Esophagus mucosa (tissue), 1 donor: ENCODE data around the gene UBE2U. TPM values are rescaled to one million over a fixed set of nuclear protein-coding genes. Genes with fewer than 3 reads are reported as not detected.

Experiments used
- ATAC-seq: fragments of 200-7000 bp; cut with Tn5 transposase; one replicate; pipeline ENCODE4 v1.9.1; 2020
- total RNA-seq: library from RNA; stranded (reverse); gene quantifications from one replicate; pipeline ENCODE4 v1.2.4, GENCODE V29; 2023
- donor health status: DM: yes; HTN: yes; CAD: no.

Gene UBE2U
- total RNA-seq, 1 donor from 2014 or later, result not detected

DNA sequence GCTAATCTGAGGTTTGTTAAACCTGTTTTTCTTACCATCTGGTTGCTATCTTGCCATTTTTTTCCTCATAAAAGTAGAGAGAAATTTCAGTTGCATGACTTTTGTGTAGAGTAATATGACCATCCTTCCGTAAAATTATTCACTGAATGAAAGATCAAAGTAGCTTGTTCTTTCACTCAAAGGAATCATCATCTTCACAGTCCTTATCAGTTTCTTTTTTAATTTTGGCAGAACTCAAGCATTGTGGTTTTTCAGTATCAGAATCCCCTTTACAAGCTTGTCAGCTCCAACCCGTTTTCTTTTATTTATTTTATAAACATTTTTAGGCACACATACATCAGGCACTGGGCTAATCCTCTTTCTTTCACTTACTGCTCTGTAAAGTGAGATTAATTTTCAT lies 91.7 kb downstream of the UBE2U start:
- ATAC-seq, result no peak

DNA sequence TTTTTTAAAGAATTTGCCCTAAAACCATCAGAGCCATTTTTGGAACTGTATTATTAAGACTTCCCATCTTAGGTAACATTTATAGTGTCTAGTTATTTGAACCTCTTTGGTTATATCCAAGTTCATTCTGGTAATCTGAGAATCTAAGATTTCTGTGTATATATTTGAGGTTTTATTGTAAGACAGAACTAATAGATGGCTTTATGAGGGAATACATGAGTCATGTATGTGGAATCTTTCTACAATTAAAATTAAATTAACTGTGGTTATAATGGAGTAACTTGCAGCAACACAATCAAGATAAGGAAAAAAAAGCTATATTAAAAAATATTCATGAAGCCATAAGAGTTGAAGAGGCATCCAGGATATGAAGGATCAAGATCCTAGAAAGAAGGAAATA lies 92.1 kb downstream of the UBE2U start:
- no peak for ATAC-seq

DNA sequence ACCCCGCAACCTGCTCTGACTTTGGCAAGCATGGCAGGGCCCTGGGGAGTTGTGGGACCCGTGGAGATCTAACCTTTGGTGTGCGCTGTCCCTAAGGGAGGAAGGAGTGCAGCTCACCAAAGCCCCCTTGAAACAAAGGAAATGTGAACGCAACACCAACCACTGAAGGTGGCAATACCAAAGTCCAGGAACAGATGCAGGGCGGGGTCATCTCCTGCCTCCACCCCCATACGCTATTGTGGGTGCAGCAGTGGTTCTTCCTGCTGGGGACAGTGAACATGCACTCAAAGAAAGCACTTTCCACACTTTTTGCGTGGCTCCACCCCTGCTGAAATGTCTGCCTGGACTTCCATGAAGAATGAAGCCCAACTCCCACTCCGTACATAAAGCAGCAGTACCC lies 93.0 kb downstream of the UBE2U start:
- no peak for ATAC-seq

DNA sequence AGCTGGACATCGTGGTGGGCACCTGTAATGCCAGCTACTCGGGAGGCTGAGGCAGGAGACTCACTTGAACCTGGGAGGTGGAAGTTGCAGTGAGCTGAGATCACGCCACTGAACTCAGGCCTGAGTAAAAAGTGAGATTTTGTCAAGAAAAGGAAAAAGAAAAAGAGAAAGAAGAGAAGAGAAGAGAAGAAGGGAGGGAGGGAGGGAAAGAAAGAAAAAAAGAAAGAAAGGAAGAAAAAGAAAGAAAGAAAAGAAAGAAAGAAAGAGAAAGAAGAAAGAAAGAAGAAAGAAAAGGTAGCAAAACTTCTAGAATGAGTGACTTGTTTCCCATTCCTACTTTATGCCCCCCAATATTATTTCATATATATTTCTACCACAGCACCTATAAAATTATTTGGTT lies 98.8 kb downstream of the UBE2U start:
- no peak for ATAC-seq

DNA sequence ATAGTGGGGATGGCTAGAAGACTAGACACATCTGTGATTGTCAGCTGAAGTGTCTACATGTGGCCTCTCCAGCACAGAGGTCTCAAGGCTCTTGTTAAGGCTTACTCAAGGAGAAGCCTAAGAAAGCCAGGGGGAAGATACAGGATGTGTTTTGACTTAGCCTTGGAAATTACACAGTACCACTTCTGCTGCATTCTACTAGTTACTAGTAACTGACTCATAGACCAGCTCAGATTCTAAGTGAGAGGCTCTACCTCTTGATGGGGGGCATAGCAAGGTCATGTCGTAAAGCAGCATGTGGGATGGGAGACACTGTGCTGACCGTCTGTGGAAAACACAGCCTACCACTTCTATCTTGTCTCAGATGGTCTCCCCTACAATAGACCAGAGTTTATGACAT lies 99.5 kb downstream of the UBE2U start:
- ATAC-seq, result no peak

DNA sequence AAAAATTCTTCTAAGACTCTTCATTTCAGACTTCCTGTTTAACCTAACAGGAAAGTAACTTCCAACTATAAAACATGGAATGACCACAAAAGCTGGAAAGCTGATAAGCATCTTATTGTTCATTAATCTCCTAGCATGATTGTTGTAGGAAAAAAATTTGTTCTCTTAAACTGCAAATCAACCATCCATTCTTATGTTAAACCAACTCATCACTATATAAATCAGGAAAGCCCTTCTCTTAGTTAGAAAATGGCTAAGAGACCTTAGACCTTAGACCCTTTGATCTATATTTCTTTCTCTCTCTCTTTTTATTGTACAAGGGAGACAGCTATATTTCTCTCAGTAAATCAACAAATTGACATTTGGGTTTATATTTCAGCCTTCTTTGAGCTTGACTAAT lies 101.4 kb downstream of the UBE2U start:
- ATAC-seq, result no peak

DNA sequence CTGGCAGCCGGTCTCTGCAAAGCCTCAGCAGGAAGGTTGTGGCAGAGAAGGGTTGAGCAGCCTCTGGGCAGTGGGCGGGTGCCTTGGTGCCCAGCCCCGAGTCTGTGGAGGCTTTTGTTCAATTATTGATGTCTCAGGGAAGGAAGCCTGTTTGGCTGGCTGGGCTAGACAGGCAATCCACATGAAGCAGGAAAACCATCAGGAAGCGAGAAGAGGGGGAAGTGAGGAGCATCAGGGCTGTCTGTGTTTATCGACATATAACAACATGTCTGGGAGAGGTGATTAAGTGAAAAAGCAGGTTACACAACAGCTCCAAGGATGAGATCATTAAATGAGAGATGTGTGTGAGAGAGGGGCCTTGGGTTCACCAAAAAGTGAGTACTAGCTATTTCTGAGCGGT lies 105.4 kb downstream of the UBE2U start:
- peak; percentile 96 for ATAC-seq

DNA sequence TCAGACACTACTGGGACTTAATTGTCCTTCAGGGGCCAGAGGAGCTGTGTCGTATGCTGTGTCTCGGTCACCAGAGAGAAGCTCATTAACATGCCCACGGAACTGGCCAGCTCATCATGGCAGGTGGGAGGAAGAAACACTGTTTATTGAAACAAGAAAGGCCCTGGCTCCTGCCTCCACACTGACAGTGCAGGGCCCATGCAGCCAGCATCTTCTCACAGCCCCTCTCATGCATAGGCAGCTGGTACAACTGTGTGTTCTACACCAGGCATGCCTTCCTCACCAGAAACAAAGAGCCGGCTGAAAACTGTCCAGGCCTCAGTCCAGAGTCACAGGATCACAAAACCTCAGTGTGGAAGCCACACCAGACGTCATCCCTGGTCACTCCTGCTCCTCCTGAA lies 106.0 kb downstream of the UBE2U start:
- ATAC-seq, result no peak

DNA sequence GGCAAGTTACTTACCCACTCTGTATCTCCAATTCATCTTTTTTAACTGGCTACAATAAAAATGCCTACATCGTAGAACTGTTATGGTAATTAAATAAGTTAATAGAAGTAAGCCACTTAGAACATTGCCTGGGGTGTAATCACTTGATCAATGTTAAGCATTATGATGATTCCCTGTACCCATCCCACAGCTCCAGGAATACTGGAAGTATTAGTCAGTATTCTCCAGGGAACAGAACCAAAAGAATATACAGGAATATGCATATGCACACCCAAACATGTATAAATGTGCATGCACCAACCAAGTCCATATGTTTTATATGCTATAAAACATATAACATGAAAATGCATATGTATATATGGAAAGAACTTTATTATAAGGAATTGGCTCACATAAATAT lies 107.3 kb downstream of the UBE2U start:
- no peak for ATAC-seq

DNA sequence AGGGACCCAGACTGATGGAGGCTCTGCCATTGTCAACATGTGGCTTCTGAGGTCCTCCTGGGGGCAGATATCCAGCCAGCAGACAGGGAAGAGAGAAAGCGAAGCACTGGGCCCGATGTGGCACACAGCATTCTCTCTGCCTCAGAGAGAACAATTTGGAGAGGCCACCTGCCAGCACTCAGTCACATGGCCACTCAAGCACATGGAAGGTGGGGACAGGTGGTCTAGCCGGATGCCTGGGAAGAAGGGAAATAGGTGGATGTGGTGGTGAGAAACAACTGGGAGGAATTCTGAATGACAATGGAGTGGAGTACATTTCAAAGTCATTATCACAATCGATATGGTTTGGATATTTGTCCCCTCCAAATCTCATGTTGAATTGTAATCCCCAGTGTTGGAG lies 109.0 kb downstream of the UBE2U start:
- ATAC-seq, result no peak

DNA sequence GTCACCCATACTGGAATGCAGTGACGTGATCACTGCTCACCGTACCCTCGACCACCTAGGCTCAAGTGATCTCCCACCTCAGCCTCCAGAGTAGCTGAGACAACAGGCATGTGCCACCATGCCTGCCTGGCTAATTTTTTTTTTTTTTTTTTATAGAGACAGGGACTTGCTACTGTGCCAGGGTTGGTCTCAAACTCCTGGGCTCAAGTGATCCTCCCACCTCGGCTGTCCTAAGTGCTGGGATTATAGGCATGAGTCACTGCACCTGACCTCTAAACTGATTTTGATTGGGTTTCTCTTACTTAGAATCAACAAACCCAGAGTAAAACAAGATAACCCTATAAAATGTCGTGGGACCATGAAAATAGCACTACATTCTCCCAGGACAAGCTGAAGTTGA lies 112.0 kb downstream of the UBE2U start:
- ATAC-seq, result no peak
